NK-92 (cell line): ENCODE measurements around the gene CYB5RL.

Experiments
- DNase-seq: peaks from one replicate; lab custom pipeline; 2025; ENCODE audit not compliant: unreplicated experiment; lab: John Stamatoyannopoulos, UW

Gene CYB5RL

GRCh38 chr1:54161495-54162168, 38.2 kb downstream of the CYB5RL start:
- no peak for DNase-seq

- DNase-seq = no peak
Observed at GRCh38 chr1:54160351-54160750, 39.5 kb downstream of the CYB5RL start.

GRCh38 chr1:54159733-54160316, 40.0 kb downstream of the CYB5RL start:
- no peak for DNase-seq

- no peak for DNase-seq
Observed at GRCh38 chr1:54158071-54158470, 41.8 kb downstream of the CYB5RL start.

- DNase-seq = no peak
Observed at GRCh38 chr1:54157401-54157800, 42.4 kb downstream of the CYB5RL start.

- DNase-seq = no peak
Observed at GRCh38 chr1:54156986-54157385, 42.8 kb downstream of the CYB5RL start.

GRCh38 chr1:54156201-54156600, 43.6 kb downstream of the CYB5RL start:
- DNase-seq = no peak

GRCh38 chr1:54153535-54154439, 46.0 kb downstream of the CYB5RL start:
- no peak for DNase-seq

- DNase-seq = no peak
Observed at GRCh38 chr1:54152696-54153095, 47.1 kb downstream of the CYB5RL start, which contains the start of gene CDCP2. TSS of gene CDCP2 (minus strand) at chr1:54153000. CDS start at chr1:54152922, 78 bp downstream.

GRCh38 chr1:54151013-54151412, 48.8 kb downstream of the CYB5RL start:
- DNase-seq = no peak
